ENCODE data around the gene FBXO10. TPM values are rescaled to one million over a fixed set of nuclear protein-coding genes. Genes with fewer than 3 reads are reported as not detected.

The FBXO10 gene
- total and polyA plus RNA-seq, 2 donors from 2014 or later = 6.2 to 6.7 TPM

DNA sequence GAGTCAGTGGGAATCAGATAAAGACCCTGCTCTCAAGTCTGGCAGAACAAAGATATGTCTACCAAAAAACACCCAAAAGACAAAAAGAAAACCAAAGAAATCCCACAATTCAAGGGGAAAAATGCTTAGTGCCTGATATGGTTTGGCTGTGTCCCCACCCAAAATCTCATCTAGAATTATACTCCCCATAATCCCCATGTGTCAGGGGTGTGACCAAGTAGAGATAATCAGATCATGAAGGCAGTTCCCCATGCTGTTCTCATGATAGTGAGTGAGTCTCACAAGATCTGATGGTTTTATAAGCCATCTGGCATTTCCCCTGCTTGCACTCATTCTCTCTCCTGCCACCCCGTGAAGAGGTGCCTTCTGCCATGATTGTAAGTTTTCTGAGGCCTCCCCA is 13.4 kb downstream of the FBXO10 start:
- Histone ChIP-seq H3K4me1 (ENCODE audit: control insufficient read depth in 2 of 3, insufficient read depth in 2 of 3, low read depth in 1 of 3, low read length in 3 of 3) (no peaks in the 10 kb centered on the region), H3K4me3 (ENCODE audit: low read length in 3 of 3) (no peak overlapping the region), H3K27ac (ENCODE audit: low read depth in 2 of 2, low read length in 2 of 2) (no peak overlapping the region), H3K9me3 (ENCODE audit: control insufficient read depth in 2 of 3, insufficient read depth in 1 of 3, low read length in 3 of 3) (no peaks in the 10 kb centered on the region), H3K36me3 (ENCODE audit: control insufficient read depth in 2 of 3, insufficient read depth in 3 of 3, low read length in 3 of 3) (no peaks in the 10 kb centered on the region), H3K9ac (ENCODE audit: low read length in 3 of 3) (no peak overlapping the region), H3K27me3 (ENCODE audit: control insufficient read depth, insufficient read depth, low read length) (no peaks in the 10 kb centered on the region)
- no peak for FAIRE-seq
- intact Hi-C loops (cut with DNase I) = no loop called here
- TF ChIP-seq CTCF (IDR thresholded peaks at IDR 0.05; ENCODE audit: borderline replicate concordance, extremely low read depth, insufficient read depth) = no peak
- no peak for DNase-seq

DNA sequence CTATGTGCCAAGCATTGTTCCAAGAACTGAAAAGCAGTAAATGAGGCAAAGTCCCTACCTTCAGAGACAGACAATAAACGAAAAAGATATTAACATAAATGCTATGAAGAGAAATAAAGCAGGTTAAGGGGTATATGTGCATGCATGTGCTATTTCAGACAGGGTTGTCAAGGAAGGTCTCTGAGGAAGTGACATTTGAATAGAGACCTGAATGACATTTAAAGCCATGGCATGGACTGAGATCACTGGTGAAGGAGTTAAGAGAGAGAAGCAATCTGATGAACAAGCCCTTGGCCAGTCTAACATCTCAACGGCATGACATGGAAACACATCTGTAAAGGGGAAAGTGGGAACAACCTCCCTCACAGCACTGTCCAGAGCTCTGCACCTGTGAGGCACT is 14.5 kb downstream of the FBXO10 start:
- Histone ChIP-seq H3K4me3 (ENCODE audit: low read length in 3 of 3) (no peak overlapping the region), H3K4me1 (ENCODE audit: control insufficient read depth in 2 of 3, insufficient read depth in 2 of 3, low read depth in 1 of 3, low read length in 3 of 3) (no peaks in the 10 kb centered on the region), H3K9me3 (ENCODE audit: control insufficient read depth in 2 of 3, insufficient read depth in 1 of 3, low read length in 3 of 3) (no peaks in the 10 kb centered on the region), H3K27ac (ENCODE audit: low read depth in 2 of 2, low read length in 2 of 2) (no peak overlapping the region), H3K36me3 (ENCODE audit: control insufficient read depth in 2 of 3, insufficient read depth in 3 of 3, low read length in 3 of 3) (no peaks in the 10 kb centered on the region), H3K9ac (ENCODE audit: low read length in 3 of 3) (no peak overlapping the region), H3K27me3 (ENCODE audit: control insufficient read depth, insufficient read depth, low read length) (no peaks in the 10 kb centered on the region)
- FAIRE-seq = no peak
- no peak for DNase-seq
- no peak for TF ChIP-seq CTCF (IDR thresholded peaks at IDR 0.05; ENCODE audit: borderline replicate concordance, extremely low read depth, insufficient read depth)
- intact Hi-C loops (cut with DNase I) = no loop called here

DNA sequence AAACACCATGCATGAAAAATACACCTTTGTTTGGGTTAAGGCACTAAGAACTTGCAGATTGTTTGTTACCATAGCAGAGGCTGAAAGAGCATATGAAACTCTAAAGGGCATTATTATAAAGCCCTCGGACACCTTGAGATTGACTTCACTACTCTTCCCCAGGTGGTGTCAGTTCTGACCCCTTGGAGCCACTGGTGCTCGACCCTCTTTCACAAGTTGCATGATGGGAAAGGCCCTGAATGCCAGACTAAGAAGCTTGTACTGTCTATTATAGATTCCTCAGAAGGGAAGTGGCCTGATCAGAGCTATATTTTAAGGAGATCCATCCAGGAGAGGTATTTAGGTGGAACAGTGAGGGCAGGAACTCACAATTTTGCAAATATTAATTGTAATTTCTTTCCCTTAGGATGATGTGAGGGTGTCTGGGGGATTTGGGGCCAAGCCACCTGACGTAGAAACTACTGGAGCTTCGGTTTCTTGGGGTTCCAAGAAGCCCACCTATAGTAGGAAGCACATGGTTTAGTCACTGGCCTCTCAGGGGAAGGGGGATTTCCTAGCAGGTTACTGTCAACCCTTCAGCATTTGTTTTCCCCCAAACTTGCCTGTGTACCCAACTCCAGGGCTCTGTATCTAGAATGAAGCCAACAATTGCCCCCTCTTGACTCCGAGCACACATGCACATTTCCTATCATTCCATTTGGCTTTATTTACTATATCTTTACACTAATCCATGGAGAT is 16.2 kb downstream of the FBXO10 start:
- H3K4me3 ChIP-seq (ENCODE audit: low read length in 3 of 3) = no peak overlapping the region
- H3K9me3 ChIP-seq (ENCODE audit: control insufficient read depth in 2 of 3, insufficient read depth in 1 of 3, low read length in 3 of 3) = no peaks in the 10 kb centered on the region
- intact Hi-C loops (cut with DNase I) = no loop called here
- DNase-seq (no peak), FAIRE-seq (no peak)
- no peak overlapping the region for H3K27ac ChIP-seq (ENCODE audit: low read depth in 2 of 2, low read length in 2 of 2)
- no peaks in the 10 kb centered on the region for H3K4me1 ChIP-seq (ENCODE audit: control insufficient read depth in 2 of 3, insufficient read depth in 2 of 3, low read depth in 1 of 3, low read length in 3 of 3)
- no peaks in the 10 kb centered on the region for H3K36me3 ChIP-seq (ENCODE audit: control insufficient read depth in 2 of 3, insufficient read depth in 3 of 3, low read length in 3 of 3)
- H3K9ac ChIP-seq (ENCODE audit: low read length in 3 of 3) = no peak overlapping the region
- no peaks in the 10 kb centered on the region for H3K27me3 ChIP-seq (ENCODE audit: control insufficient read depth, insufficient read depth, low read length)
- no peak for TF ChIP-seq CTCF (IDR thresholded peaks at IDR 0.05; ENCODE audit: borderline replicate concordance, extremely low read depth, insufficient read depth)

GRCh38 chr9:37559125-37559524 is 17.1 kb downstream of the FBXO10 start:
- no peaks in the 10 kb centered on the region for H3K36me3 ChIP-seq (ENCODE audit: control insufficient read depth in 2 of 3, insufficient read depth in 3 of 3, low read length in 3 of 3)
- intact Hi-C loops (cut with DNase I) = no loop called here
- no peak overlapping the region for H3K27ac ChIP-seq (ENCODE audit: low read depth in 2 of 2, low read length in 2 of 2)
- DNase-seq (no peak), FAIRE-seq (no peak)
- no peaks in the 10 kb centered on the region for H3K27me3 ChIP-seq (ENCODE audit: control insufficient read depth, insufficient read depth, low read length)
- H3K4me3 ChIP-seq (ENCODE audit: low read length in 3 of 3) = no peak overlapping the region
- TF ChIP-seq CTCF (IDR thresholded peaks at IDR 0.05; ENCODE audit: borderline replicate concordance, extremely low read depth, insufficient read depth) = no peak
- no peaks in the 10 kb centered on the region for H3K4me1 ChIP-seq (ENCODE audit: control insufficient read depth in 2 of 3, insufficient read depth in 2 of 3, low read depth in 1 of 3, low read length in 3 of 3)
- no peaks in the 10 kb centered on the region for H3K9me3 ChIP-seq (ENCODE audit: control insufficient read depth in 2 of 3, insufficient read depth in 1 of 3, low read length in 3 of 3)
- no peak overlapping the region for H3K9ac ChIP-seq (ENCODE audit: low read length in 3 of 3)
